GM19351 (cell line): Measurements from ENCODE around the gene ZDHHC22.

Experiments
- ATAC-seq: cut with Tn5 transposase; IDR thresholded peaks from one replicate; pipeline ENCODE4 v1.9.1; 2021; ENCODE audit warnings: mild to moderate bottlenecking, moderate library complexity; ENCODE audit not compliant: unreplicated experiment

ZDHHC22 gene

GRCh38 chr14:77106666-77107065 lies 34.9 kb downstream of the ZDHHC22 start:
- ATAC-seq, result no peak

GRCh38 chr14:77105145-77105939 lies 36.2 kb downstream of the ZDHHC22 start:
- ATAC-seq, result no peak

GRCh38 chr14:77104393-77104792 lies 37.2 kb downstream of the ZDHHC22 start:
- ATAC-seq, result no peak

GRCh38 chr14:77103951-77104350 lies 37.6 kb downstream of the ZDHHC22 start:
- ATAC-seq, result no peak

- ATAC-seq, result no peak
Measured at GRCh38 chr14:77103475-77103874, 38.1 kb downstream of the ZDHHC22 start.

- ATAC-seq, result no peak
Measured at GRCh38 chr14:77102154-77102553, 39.4 kb downstream of the ZDHHC22 start.

GRCh38 chr14:77100961-77101360 lies 40.6 kb downstream of the ZDHHC22 start:
- ATAC-seq, result no peak

- no peak for ATAC-seq
Measured at GRCh38 chr14:77099425-77100167, 42.0 kb downstream of the ZDHHC22 start.

- ATAC-seq, result no peak
Measured at GRCh38 chr14:77098529-77099353, 42.9 kb downstream of the ZDHHC22 start.

- ATAC-seq, result peak; percentile 78
Measured at GRCh38 chr14:77097700-77098528, 43.7 kb downstream of the ZDHHC22 start, which contains the start of gene CIPC. CIPC (plus strand) TSS chr14:77098258; CDS start chr14:77105709, 7,451 bp downstream.

GRCh38 chr14:77097006-77097699 lies 44.4 kb downstream of the ZDHHC22 start:
- ATAC-seq, result no peak

- ATAC-seq, result no peak
Measured at GRCh38 chr14:77094672-77095284, 46.8 kb downstream of the ZDHHC22 start.

GRCh38 chr14:77092676-77093075 lies 48.9 kb downstream of the ZDHHC22 start:
- ATAC-seq, result no peak

- no peak for ATAC-seq
Measured at GRCh38 chr14:77091518-77091917, 50.1 kb downstream of the ZDHHC22 start.

- no peak for ATAC-seq
Measured at GRCh38 chr14:77088645-77089044, 52.9 kb downstream of the ZDHHC22 start.

- ATAC-seq, result no peak
Measured at GRCh38 chr14:77088219-77088618, 53.4 kb downstream of the ZDHHC22 start.

GRCh38 chr14:77087631-77088030 lies 54.0 kb downstream of the ZDHHC22 start:
- ATAC-seq, result no peak

- ATAC-seq, result no peak
Measured at GRCh38 chr14:77086951-77087350, 54.6 kb downstream of the ZDHHC22 start.

GRCh38 chr14:77086017-77086727 lies 55.4 kb downstream of the ZDHHC22 start:
- ATAC-seq, result no peak
